Karpas-422 (cell line): ENCODE results near the gene PSMB4. TPM values are rescaled to one million over a fixed set of nuclear protein-coding genes. Genes with fewer than 3 reads are reported as not detected.
"Not testable (repeated sequence)": the region's sequence is repeated elsewhere in the genome, so short reads cannot be mapped to it uniquely, and the experiment has no call there.

Experiments used
- DNase-seq: peaks from one replicate; pipeline ENCODE4 v3.0.0-alpha.2; 2015
- H2AFZ ChIP-seq: fragments of 200-600 bp; sonication (generic); 2 replicates; pipeline ENCODE4 v1.6.1; 2014; ENCODE audit warnings: antibody characterized with exemption, low read length, mixed read lengths
- H3K27ac ChIP-seq: fragments of 200-600 bp; sonication (generic); 2 replicates; pipeline ENCODE4 v1.5.1; 2014; ENCODE audit warnings: mild to moderate bottlenecking, low read length, moderate library complexity
- H3K27me3 ChIP-seq: fragments of 200-600 bp; sonication (generic); 2 replicates; pipeline ENCODE4 v1.6.1; 2014; ENCODE audit warnings: low read length, mixed read lengths
- H3K36me3 ChIP-seq: fragments of 200-600 bp; sonication (generic); 2 replicates; pipeline ENCODE4 v1.6.1; 2014; ENCODE audit warnings: low read length, mixed read lengths; ENCODE audit not compliant: insufficient read depth
- H3K4me1 ChIP-seq: fragments of 200-600 bp; sonication (generic); 2 replicates; pipeline ENCODE4 v1.6.1; 2014; ENCODE audit warnings: mild to moderate bottlenecking, low read length, mixed read lengths
- H3K4me2 ChIP-seq: fragments of 200-600 bp; sonication (generic); 2 replicates; pipeline ENCODE4 v1.6.1; 2014; ENCODE audit warnings: low read length, low read depth, mild to moderate bottlenecking; ENCODE audit not compliant: poor library complexity, severe bottlenecking
- H3K4me3 ChIP-seq: fragments of 200-600 bp; sonication (generic); 2 replicates; pipeline ENCODE4 v1.5.1; 2014; ENCODE audit warnings: mild to moderate bottlenecking, antibody characterized with exemption, low read length, mixed read lengths
- H3K79me2 ChIP-seq: fragments of 200-600 bp; sonication (generic); 2 replicates; pipeline ENCODE4 v1.6.1; 2014; ENCODE audit warnings: mild to moderate bottlenecking, low read length, mixed read lengths
- H3K9ac ChIP-seq: fragments of 200-600 bp; sonication (generic); 2 replicates; pipeline ENCODE4 v1.6.0; 2014; ENCODE audit warnings: low read length
- H3K9me2 ChIP-seq: fragments of 200-600 bp; sonication (generic), shearing (Covaris generic); replicated peaks from 2 replicates; pipeline ENCODE4 v1.6.0; 2014; ENCODE audit warnings: mild to moderate bottlenecking, low read length, moderate library complexity; ENCODE audit not compliant: insufficient read depth
- H3K9me3 ChIP-seq: fragments of 300-700, 200-600 bp; sonication (generic); 2 replicates; pipeline ENCODE4 v1.6.1; 2014; ENCODE audit warnings: low read length, mixed read lengths
- H4K20me1 ChIP-seq: fragments of 200-600 bp; sonication (generic); 2 replicates; pipeline ENCODE4 v1.6.1; 2014; ENCODE audit warnings: mild to moderate bottlenecking, antibody characterized with exemption, low read length, low read depth; ENCODE audit not compliant: insufficient read depth
- total RNA-seq: library from RNA; depleted of rRNA; stranded (reverse); fragments of >200 nt; shearing (Covaris generic); gene quantifications from 2 replicates; pipeline ENCODE4 v1.2.3, GENCODE V29; 2014; ENCODE audit warnings: low replicate concordance; rRNA removed

The PSMB4 gene
- 346 and 381 TPM in 2 replicates for total RNA-seq

DNA sequence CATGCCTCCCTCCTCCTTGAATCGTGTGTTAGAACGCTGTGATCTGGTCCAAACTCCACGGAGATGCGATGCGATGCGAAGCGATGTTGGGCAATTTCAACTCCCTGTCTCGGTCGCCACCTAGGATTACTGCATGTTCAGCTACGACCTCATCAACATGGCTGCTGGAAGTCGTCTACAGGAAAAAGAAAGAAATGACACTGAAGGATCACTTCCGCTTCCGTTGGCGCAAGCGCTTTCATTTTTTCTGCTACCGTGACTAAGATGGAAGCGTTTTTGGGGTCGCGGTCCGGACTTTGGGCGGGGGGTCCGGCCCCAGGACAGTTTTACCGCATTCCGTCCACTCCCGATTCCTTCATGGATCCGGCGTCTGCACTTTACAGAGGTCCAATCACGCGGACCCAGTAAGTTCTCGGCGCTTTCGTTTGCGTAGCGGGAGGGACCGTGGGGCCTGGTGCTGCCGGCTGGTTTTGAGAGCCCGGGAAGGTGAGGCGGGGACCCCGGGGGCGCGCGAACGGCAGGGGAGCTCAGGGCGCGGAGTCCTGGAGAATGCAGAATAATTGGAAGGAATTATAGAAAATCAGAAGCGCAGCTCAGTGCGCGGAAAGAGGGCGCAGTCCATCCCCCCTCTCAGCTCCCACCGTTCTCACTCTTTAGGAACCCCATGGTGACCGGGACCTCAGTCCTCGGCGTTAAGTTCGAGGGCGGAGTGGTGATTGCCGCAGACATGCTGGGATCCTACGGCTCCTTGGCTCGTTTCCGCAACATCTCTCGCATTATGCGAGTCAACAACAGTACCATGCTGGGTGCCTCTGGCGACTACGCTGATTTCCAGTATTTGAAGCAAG lies at the start of gene PSMB4:
PSMB4 (plus strand) TSS at position 250 of the 848 bp plus-strand sequence; CDS start at position 265, 15 bp downstream.
- peaks cover 27% of the 10 kb centered on the region for H3K79me2 ChIP-seq
- H3K4me1 ChIP-seq, result peaks cover 20% of the 10 kb centered on the region
- peaks cover 29% of the 10 kb centered on the region for H3K36me3 ChIP-seq
- H3K9me2 ChIP-seq, result no peaks in the 10 kb centered on the region
- peak within 1 kb of the TSS; percentile 65; the same call in 1 of the 2 replicates for H2AFZ ChIP-seq
- H3K27ac ChIP-seq, result peak within 1 kb of the TSS; percentile 44; the same call in 1 of the 2 replicates
- peaks cover 15% of the 10 kb centered on the region; the same call in 1 of the 2 replicates for H4K20me1 ChIP-seq
- peak within 1 kb of the TSS; percentile 83 for H3K9ac ChIP-seq
- H3K27me3 ChIP-seq, result no peaks in the 10 kb centered on the region
- peak within 1 kb of the TSS; percentile 97 for H3K4me2 ChIP-seq
- peak within 1 kb of the TSS; percentile 97 for H3K4me3 ChIP-seq
- H3K9me3 ChIP-seq, result no peaks in the 10 kb centered on the region
- peak; percentile 96 for DNase-seq

DNA sequence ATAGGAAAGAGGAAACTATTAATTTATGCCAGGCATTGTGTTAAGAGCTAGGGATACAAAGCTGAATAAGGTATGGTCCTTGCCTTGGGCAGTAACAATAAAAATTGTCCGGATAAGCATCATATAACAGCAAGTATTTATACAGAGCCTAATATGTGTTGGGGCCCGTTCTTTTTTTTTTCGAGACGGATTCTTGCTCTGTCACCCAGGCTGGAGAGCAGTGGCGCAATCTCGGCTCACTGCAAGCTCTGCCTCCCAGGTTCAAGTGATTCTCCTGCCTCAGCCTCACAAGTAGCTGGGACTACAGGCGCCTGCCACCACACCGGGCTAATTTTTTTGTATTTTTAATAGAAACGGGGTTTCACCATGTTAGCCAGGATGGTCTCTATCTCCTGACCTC lies 49.0 kb upstream of the PSMB4 start:
- Histone ChIP-seq H3K79me2 (peaks cover 12% of the 10 kb centered on the region), H3K4me1 (peaks cover 22% of the 10 kb centered on the region)
- DNase-seq, H3K9ac ChIP-seq, H4K20me1 ChIP-seq, H3K36me3 ChIP-seq, H3K4me3 ChIP-seq, H3K9me2 ChIP-seq, H3K27me3 ChIP-seq, H3K9me3 ChIP-seq, H3K27ac ChIP-seq, H3K4me2 ChIP-seq, H2AFZ ChIP-seq: not testable (repeated sequence)

DNA sequence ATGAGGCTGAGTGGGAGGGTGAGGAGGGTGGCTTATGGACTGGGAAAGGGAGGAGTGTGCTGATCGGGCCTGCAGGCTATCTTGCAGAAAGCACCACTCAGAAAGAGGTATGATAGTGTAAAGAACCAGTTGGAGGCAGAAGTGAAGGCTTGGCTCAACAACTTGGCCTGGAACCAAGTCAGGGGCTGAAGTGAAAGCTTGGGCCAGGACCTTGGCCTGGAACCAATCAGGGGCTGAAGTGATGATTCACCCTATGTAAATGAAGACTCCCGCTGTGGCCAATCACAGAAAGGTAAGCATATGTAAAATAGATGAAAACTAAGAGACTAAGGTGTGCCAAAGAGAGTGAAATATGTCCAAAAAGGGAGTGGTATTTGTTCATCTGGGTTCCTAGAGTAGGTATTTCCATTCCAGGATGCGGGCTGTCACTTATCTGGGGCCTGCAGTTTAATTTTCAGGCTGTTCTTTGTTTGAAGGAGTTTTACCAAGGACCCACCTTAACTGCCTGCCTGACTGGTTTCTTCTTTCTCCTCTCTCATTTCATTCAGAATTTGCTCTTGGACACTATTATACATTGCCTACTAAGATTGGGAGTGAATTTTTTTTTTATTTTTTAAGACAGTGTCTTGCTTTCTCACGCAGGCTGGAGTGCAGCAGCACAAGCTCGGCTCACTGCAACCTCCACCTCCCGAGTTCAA lies 47.2 kb upstream of the PSMB4 start:
- Histone ChIP-seq H3K27me3 (no peaks in the 10 kb centered on the region), H2AFZ (0 out of 2 replicates have a peak overlapping the region, but pooled peaks have one; percentile 36), H3K79me2 (no peaks in the 10 kb centered on the region), H3K36me3 (no peaks in the 10 kb centered on the region), H3K9me3 (peaks cover 8% of the 10 kb centered on the region), H3K4me2 (no peak overlapping the region), H3K9me2 (no peaks in the 10 kb centered on the region), H3K4me1 (peaks cover 13% of the 10 kb centered on the region), H3K9ac (no peak overlapping the region), H4K20me1 (no peaks in the 10 kb centered on the region), H3K27ac (no peak overlapping the region), H3K4me3 (no peak overlapping the region)
- peak; percentile 62 for DNase-seq

DNA sequence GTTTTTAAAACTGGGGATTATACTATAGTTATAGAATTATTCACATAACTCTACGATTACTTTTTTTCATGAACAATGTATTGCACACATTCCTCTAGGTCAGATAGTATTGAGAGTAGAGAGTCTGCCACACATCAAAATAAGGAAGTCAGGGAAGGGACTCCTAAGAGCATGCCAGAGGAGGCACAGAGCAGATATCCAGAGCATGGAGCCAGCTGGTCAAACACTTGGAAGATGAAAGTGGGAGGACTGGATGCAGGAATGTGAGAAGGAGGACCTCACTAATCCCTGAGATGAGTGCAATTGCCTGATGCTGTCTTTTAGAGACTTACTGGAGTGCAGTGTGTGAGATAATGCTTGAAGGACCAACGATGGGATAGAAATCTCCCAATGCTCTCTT lies 42.7 kb upstream of the PSMB4 start:
- Histone ChIP-seq H3K79me2 (no peaks in the 10 kb centered on the region), H3K9ac (no peak overlapping the region), H3K9me2 (no peaks in the 10 kb centered on the region), H4K20me1 (no peaks in the 10 kb centered on the region), H3K27me3 (no peaks in the 10 kb centered on the region), H2AFZ (no peak overlapping the region), H3K4me3 (no peak overlapping the region), H3K4me2 (no peak overlapping the region), H3K36me3 (no peaks in the 10 kb centered on the region), H3K9me3 (peaks cover 7% of the 10 kb centered on the region), H3K4me1 (peaks cover 4% of the 10 kb centered on the region; the same call in 1 of the 2 replicates), H3K27ac (no peak overlapping the region)
- DNase-seq, result no peak

DNA sequence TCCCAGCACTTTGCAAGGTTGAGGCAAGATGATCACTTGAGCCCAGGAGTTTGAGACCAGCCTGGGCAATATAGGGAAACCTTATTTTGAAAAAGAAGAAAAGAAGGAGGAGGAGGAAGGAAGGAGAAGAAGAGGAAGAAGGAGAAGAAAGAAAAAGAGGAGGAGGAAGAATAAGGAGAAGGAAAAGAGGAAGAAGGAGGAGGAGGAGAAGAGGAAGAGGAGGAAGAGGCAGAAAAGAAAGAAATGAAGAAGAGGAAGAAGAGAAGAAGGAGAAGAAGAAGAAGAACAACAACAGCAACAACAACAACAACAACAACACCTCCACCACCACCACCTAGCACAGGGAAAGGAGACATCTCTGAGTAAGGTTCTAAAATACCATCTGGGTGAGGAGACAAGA lies 37.5 kb upstream of the PSMB4 start:
- no peak for DNase-seq
- no peak overlapping the region for H3K4me2 ChIP-seq
- no peak overlapping the region for H3K27ac ChIP-seq

DNA sequence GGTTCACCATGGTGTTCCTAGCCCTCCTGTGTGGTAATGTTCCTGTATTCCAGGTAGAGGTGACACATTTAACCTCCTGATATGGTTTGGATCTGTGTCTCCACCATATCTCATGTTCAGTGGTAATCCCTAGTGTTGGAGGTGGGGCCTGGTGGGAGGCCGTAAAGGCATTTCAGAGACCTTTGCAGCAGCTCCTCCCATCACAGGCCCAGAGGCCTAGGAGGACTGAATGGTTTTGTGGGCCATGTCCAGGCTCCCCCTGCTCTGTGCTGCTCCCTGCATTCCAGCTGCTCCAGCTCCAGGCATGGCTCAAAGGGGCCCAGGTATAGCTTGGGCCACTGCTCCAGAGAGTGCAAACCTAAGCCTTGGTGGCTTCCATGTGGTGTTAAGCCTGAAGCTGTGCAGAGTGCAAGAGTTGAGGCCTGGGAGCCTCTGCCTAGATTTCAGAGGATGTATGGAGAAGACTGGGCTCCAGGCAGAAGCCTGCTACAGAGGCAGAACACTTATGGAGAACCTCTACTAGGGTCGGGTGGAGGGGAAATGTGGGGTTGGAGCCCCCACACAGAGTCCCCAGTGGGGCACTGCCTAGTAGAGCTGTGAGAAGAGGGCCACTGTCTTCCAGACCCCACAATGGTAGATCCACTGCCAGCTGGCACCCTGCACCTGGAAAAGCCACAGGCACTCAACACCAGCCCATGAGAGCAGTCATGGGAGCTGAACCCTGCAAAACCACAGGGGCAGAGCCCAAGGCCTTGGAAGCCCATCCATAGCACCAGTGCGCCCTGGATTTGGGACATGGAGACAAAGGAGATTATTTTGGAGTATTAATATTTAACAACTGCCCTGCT lies 36.8 kb upstream of the PSMB4 start:
- Histone ChIP-seq H3K27me3 (no peaks in the 10 kb centered on the region), H3K9ac (no peak overlapping the region), H2AFZ (no peak overlapping the region), H4K20me1 (no peaks in the 10 kb centered on the region), H3K79me2 (no peaks in the 10 kb centered on the region), H3K4me3 (no peak overlapping the region), H3K36me3 (no peaks in the 10 kb centered on the region), H3K27ac (no peak overlapping the region), H3K9me3 (no peaks in the 10 kb centered on the region; the same call in 1 of the 2 replicates), H3K9me2 (no peaks in the 10 kb centered on the region), H3K4me2 (no peak overlapping the region), H3K4me1 (no peaks in the 10 kb centered on the region)
- DNase-seq, result no peak

More for the DNA sequence above, 37.5 kb upstream of the PSMB4 start:
- H3K27me3 ChIP-seq, result no peaks in the 10 kb centered on the region
- H3K36me3 ChIP-seq, result no peaks in the 10 kb centered on the region
- H3K4me3 ChIP-seq, result no peak overlapping the region
- no peaks in the 10 kb centered on the region; the same call in 1 of the 2 replicates for H3K9me3 ChIP-seq
- H3K4me1 ChIP-seq, result no peaks in the 10 kb centered on the region
- H3K79me2 ChIP-seq, result no peaks in the 10 kb centered on the region
- H3K9me2 ChIP-seq, result no peaks in the 10 kb centered on the region
- H3K9ac ChIP-seq, result no peak overlapping the region
- H4K20me1 ChIP-seq, result no peaks in the 10 kb centered on the region
- H2AFZ ChIP-seq, result no peak overlapping the region

DNA sequence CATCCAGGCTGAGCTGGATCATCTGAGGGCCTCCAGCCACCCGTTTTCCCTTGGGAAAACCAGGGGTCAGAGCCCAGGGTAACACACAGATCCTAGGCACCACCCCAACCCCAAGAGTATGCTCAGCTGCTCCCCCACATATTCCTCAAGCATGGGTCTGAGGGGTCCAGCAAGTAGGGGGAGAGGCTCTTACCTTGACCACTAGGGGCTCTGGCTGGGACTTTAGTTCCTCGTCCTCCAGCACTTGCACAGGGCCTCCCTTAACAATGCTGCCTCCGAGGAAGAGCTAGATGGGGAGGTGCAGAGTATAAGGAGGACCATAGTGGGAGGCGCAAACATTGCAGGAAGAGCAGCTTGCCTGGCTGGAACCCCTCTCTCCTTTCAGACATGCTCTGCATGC lies 34.4 kb upstream of the PSMB4 start:
- Histone ChIP-seq H4K20me1 (no peaks in the 10 kb centered on the region), H3K27ac (no peak overlapping the region), H3K9me3 (no peaks in the 10 kb centered on the region; the same call in 1 of the 2 replicates), H3K9me2 (no peaks in the 10 kb centered on the region), H3K27me3 (no peaks in the 10 kb centered on the region), H3K4me1 (peaks cover 4% of the 10 kb centered on the region), H3K4me3 (no peak overlapping the region), H3K4me2 (no peak overlapping the region), H3K79me2 (no peaks in the 10 kb centered on the region), H2AFZ (no peak overlapping the region), H3K36me3 (no peaks in the 10 kb centered on the region), H3K9ac (no peak overlapping the region)
- DNase-seq, result no peak
